Measurements from ENCODE around the gene GABARAP. TPM values are rescaled to one million over a fixed set of nuclear protein-coding genes. Genes with fewer than 3 reads are reported as not detected.

GABARAP gene
- total RNA-seq, 4 donors from 2014 or later = 402 to 515 (median 456) TPM

- no peaks in the 10 kb centered on the region for H3K9me3 ChIP-seq
- H3K4me1 ChIP-seq = peaks cover 0 to 46% (median 16%) of the 10 kb centered on the region in 4 donors
- WGBS, 2 donors = 26 to 34% methylated on average over 25 to 37 of the region's 37 CpGs
- H3K36me3 ChIP-seq = no peaks in the 10 kb centered on the region
- peaks cover 0 to 11% of the 10 kb centered on the region in 2 donors for H3K27me3 ChIP-seq
- no peak overlapping the region for H3K27ac ChIP-seq
- no peak for DNase-seq (ENCODE audit: low spot score in 2 of 2)
- H3K4me3 ChIP-seq = no peak overlapping the region
- TF ChIP-seq POLR2A (IDR thresholded peaks at IDR 0.05) (no peak), CTCF (IDR thresholded peaks at IDR 0.05) (no peak), EP300 (IDR thresholded peaks at IDR 0.05) (no peak)
These were observed 30.6 kb downstream of the GABARAP start for GRCh38 chr17:7211491-7212273.

DNA sequence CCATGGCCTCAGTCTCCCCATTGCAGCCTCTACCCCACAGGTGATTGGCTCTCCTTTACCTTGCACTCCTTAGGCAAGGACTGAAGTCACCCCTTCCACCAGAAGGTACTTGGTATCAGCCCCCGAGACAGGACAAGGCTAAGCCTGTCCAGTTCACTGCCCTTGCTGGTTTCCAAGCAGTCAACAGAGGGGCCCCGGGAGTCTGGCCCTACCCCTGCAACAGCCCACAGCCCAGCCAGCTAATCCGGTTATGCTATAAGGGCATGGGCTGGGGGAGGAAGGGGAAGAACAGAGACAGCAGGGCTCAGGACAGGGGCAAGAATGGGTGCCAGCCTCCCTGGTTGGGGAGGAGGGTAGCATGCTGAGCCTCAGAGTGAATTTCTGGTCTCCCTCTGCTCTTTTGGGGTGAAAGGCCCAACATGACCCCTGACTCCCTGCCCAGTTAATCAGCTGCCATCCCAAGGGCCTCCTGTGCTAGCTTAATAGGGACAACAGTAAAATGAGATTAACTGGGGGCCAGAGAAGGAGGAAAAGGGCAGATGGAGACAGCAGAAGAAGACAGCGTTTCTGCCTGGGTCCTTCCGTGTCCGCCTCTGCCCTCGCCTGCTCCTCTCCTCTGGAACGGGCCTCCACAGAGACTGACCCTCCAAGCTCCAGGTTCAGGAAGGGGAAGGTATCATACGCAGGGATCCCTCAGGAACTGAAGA is 33.3 kb downstream of the GABARAP start:
- WGBS, 2 donors = 78 to 84% methylated on average over 9 of the region's 9 CpGs
- TF ChIP-seq EP300 (IDR thresholded peaks at IDR 0.05) = no peak
- no peak for TF ChIP-seq POLR2A (IDR thresholded peaks at IDR 0.05)
- TF ChIP-seq CTCF (IDR thresholded peaks at IDR 0.05) = no peak
- H3K9me3 ChIP-seq = no peaks in the 10 kb centered on the region
- H3K27me3 ChIP-seq = peaks cover 0 to 11% of the 10 kb centered on the region in 2 donors
- peaks cover 0 to 31% (median 5%) of the 10 kb centered on the region in 4 donors for H3K4me1 ChIP-seq
- no peak for DNase-seq (ENCODE audit: low spot score in 2 of 2)
- H3K36me3 ChIP-seq = no peaks in the 10 kb centered on the region
- no peak overlapping the region for H3K27ac ChIP-seq
- no peak overlapping the region for H3K4me3 ChIP-seq

GRCh38 chr17:7208027-7208571 is 34.1 kb downstream of the GABARAP start:
- Histone ChIP-seq H3K9me3 (no peaks in the 10 kb centered on the region), H3K4me3 (no peak overlapping the region), H3K27me3 (peaks cover 0 to 11% of the 10 kb centered on the region in 2 donors), H3K27ac (no peak overlapping the region), H3K36me3 (peaks cover 0 to 7% (median 3%) of the 10 kb centered on the region in 3 donors), H3K4me1 (peaks cover 0 to 27% (median 4%) of the 10 kb centered on the region in 4 donors)
- TF ChIP-seq CTCF (IDR thresholded peaks at IDR 0.05) = no peak
- no peak for DNase-seq (ENCODE audit: low spot score in 2 of 2)
- 38 to 43% methylated on average over 19 to 21 of the region's 21 CpGs for WGBS, 2 donors

GRCh38 chr17:7207120-7208001 is 34.9 kb downstream of the GABARAP start:
- no peak for TF ChIP-seq POLR2A (IDR thresholded peaks at IDR 0.05)
- no peak for TF ChIP-seq CTCF (IDR thresholded peaks at IDR 0.05)
- TF ChIP-seq EP300 (IDR thresholded peaks at IDR 0.05) = no peak
- peaks cover 0 to 6% of the 10 kb centered on the region in 2 donors for H3K27me3 ChIP-seq
- peaks cover 0 to 14% (median 4%) of the 10 kb centered on the region in 3 donors for H3K36me3 ChIP-seq
- peaks cover 0 to 27% (median 4%) of the 10 kb centered on the region in 4 donors for H3K4me1 ChIP-seq
- DNase-seq (ENCODE audit: low spot score in 2 of 2) = no peak
- H3K27ac ChIP-seq = no peak overlapping the region
- no peak overlapping the region for H3K4me3 ChIP-seq
- no peaks in the 10 kb centered on the region for H3K9me3 ChIP-seq
- WGBS, 2 donors = 55 to 66% methylated on average over 24 of the region's 24 CpGs
